Stimulated activated CD4-positive, alpha-beta T cell treated with anti-CD3 and anti-CD28 coated beads, Interleukin-1b, Interleukin-23, amount 100 ng/mL, for 4 hours (primary cell): Measurements from ENCODE around the gene CCSER1.

Experiments used
- DNase-seq, 2 donors: peaks; one replicate each; pipeline ENCODE4 v3.0.0-alpha.2; 2020; ENCODE audit warnings: low read depth in 2 of 2

CCSER1 gene

GRCh38 chr4:90127223-90127705, at the start of gene CCSER1:
Gene CCSER1, plus strand, starts transcription at chr4:90127394.
- peak in 1 of 2 donors; percentile 29 for DNase-seq

- DNase-seq, result no peak
Measured at GRCh38 chr4:90078440-90078839, 48.8 kb upstream of the CCSER1 start.

GRCh38 chr4:90080116-90080515, 47.1 kb upstream of the CCSER1 start:
- DNase-seq, result no peak

GRCh38 chr4:90081432-90082144, 45.6 kb upstream of the CCSER1 start:
- no peak for DNase-seq

DNA sequence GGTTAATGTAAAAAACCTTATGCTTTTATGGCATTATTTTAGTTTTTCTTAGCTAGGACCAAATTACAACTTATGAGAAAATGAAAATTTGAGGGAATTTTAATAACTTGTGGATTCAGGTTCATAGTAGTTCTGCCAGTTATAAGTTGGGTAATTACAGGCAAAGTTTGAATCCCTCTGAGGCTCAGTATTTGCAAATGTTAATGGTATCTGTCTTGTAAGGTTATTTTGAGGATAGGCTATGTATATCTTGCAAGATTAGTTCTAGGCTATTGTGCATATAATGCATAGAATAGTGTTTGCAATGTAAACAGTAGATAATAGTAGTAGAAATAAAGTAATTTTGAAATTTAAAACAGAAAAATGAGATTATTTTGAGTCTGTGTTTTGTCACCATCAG, 44.7 kb upstream of the CCSER1 start:
- DNase-seq, result no peak

DNA sequence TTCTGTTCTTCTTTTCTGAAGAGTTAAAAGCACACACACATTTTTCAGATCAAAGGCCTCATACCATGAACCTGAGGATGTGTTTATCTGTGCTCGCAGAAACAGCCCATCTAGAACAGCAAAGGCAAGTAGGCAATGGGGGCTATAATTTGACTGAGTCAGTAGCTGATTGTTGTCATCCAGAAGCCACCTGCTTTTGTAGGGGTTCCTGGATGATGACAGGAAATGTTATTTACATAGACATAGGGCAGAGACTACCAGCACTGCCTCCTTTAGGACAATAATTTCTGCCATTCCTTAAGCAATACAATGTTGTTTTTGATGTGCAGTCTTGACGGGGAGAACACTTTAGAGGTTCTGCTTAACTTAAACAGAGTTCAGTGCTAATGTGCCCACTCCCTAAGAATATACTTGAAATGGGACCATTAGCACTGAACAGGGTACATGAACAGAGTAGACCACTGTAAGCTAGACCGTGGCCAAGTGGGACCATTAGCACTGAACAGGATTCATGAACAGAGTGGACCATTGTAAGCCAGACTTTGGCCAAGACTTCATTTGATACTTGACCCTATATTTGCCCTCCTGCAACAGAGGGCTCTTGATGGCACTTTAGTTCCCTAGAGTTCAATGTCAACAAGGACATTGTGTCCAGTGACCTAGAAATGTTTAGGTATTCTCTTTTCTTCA, 42.8 kb upstream of the CCSER1 start:
- no peak for DNase-seq

DNA sequence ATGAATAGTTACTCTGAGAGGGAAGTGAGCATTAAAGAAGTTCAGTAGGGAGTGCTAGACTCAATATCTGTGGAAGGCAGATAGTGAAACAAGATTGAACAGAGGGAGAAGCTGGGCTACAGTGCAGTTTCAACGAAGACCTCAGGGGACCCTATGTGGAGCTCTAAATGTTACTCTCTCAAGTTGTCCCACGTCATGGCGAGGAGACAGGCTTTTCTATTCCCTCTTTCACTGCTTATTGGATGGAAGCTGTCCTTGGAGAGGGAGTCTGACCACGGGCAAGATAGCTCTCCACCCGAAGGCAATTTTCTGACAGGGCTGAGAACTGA, 42.3 kb upstream of the CCSER1 start:
- DNase-seq, result no peak

- DNase-seq, result no peak
Measured at GRCh38 chr4:90093526-90093925, 33.7 kb upstream of the CCSER1 start.

GRCh38 chr4:90095000-90095399, 32.2 kb upstream of the CCSER1 start:
- DNase-seq, result no peak

- DNase-seq, result no peak
Measured at GRCh38 chr4:90099812-90100211, 27.4 kb upstream of the CCSER1 start.

DNA sequence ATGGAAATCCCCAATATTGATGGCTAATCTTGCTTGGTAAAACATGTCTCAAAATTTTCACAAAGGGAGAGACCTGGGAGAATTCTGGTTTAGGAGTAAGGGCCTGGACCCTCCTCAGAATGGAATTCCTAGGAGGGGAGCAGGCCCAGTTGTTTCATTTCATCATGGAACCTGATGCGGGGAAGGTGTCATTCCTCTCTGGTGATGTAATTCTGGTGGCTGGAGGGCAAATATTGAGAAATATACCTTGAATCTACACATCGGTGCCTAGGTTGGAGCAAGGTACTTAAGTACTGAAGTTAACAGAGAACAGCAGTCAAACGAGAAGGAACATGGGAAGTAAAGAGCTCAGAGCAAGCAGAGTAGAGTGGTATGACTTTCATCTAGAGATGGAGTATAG, 23.2 kb upstream of the CCSER1 start:
- DNase-seq, result no peak

GRCh38 chr4:90105274-90105673, 21.9 kb upstream of the CCSER1 start:
- no peak for DNase-seq

DNA sequence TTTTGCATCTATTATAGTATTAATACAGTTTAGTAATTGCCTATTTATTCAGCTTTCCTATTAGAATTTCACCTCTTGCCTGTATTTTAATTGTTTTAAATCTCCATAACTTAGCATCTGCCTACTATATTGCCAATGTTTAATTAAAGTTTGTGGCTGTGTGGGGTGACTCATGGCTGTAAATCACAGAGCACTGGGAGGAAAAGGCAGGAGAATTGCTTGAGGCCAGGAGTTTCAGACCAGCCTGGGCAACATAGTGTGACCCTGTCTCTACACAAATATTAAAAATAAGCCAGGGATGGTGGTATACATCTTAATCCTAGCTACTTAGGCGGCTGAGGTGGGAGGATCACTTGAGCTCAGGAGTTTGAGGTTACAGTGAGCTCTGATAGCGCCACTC, 14.5 kb upstream of the CCSER1 start:
- no peak for DNase-seq

- no peak for DNase-seq
Measured at GRCh38 chr4:90113881-90114457, 13.2 kb upstream of the CCSER1 start.

DNA sequence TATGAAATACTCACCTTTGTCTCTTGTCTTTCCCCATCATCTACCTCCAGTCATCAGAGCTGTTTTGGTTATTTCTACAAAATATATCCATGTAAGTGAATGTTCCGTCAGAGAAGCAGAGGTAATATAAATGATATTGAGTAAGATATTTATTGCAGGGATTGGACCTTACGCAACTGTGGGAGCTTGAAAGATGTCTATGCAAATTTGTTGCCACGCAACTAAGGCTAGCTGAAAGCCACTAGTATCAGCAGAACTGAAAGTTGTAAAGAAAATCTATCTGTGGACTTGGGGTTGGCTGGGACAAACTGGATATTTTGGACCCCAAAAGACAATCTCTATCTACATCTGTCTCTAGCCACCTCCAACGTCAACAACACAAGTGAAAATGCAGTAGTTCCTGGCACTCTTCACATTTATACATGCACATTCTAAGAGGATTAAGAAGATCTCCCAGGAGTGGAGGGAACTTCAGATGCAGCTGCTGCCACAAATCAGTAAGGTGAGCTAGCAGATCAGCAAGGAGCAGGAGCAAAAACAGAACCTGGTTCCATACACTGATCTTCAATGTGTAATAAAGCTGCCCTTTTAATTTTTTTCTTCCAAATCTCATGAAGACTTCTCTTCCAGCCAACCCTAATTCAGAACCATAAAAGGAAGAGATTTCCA, 8.5 kb upstream of the CCSER1 start:
- DNase-seq, result no peak

- DNase-seq, result no peak
Measured at GRCh38 chr4:90120037-90120436, 7.2 kb upstream of the CCSER1 start.

GRCh38 chr4:90120815-90121214, 6.4 kb upstream of the CCSER1 start:
- DNase-seq, result no peak

DNA sequence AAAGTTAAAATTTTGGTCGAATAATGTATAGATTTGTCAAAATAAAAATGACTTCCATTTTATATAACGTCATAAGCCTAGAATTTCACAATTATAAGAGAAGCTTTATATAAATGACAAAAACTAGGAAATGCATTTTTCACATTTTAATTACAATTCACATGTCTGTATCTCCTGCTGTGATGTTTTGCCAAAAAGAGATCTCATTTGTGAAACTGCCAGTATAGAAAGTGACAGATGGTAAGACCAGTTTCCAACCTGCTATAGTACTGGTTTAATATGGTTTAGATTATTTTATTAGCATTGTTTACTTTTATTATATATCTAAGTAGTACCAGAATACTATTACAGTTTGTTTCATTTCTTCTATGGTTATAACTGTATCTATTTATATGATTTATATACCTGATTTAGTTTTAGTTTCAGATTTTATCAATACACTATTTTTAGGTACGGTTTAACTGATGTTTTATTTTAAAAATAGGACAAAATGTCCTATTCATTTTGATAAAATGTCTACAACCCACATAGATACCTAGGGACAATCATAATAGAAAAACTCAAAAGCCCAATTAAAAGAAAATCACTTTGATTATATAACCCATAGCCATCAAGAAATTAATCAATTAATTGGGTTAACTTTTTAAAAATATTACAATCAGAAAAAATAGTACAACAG, 5.4 kb upstream of the CCSER1 start:
- DNase-seq, result no peak

DNA sequence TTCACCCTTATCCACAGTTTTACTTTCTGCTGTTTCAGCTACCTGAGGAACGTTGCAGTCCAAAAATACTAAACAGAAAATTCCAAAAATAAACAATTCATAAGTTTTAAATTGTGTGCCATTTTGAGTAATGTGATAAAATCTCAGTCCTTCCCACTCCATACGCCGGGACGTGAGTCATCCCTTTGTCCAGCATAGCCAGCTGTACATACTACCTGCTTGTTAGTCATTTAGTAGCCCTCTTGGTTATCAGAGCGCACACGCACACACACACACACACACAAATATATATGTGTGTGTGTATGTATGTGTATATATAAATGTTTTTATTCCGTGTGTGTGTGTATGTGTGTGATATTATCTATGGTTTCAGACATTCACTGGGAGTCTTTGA, 4.8 kb upstream of the CCSER1 start:
- no peak for DNase-seq

DNA sequence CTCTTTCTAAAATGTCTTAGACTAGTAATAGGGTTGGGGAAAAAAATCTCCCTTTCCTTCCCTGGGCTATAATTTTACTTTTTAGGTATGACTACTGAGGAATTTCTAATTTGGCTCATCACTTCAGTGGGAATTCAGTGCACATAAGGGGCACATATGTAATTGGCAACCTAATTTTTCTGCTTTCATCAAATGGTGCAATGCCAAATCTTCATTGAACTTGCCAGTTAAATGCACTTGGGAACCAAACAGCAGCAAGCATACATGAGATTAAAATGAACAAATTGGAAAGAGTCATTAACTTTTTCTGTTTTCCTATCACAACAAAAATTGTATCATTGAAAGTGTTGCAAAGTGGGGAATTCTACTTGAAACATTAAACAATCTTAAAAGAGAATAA, 2.9 kb upstream of the CCSER1 start:
- no peak for DNase-seq

DNA sequence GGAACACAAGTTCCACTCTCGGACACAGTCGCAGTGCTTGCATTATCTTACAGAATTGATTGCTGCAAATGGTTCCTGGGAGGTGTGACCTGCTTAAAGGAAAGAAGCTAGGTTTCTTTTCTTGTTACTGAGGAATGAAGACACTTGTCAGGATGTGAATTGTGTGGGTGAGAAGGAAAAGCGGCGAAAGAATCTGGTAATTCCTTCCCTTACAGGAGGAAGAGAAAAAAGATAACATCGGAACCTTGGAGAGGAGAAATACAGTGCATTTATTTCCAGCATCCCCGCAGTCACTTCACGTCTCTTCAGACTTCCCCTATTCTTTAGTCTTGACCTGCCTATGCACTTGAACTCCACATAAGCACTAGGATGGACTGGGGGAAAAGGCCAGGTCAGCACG, 389 bp upstream of the CCSER1 start:
- no peak for DNase-seq

DNA sequence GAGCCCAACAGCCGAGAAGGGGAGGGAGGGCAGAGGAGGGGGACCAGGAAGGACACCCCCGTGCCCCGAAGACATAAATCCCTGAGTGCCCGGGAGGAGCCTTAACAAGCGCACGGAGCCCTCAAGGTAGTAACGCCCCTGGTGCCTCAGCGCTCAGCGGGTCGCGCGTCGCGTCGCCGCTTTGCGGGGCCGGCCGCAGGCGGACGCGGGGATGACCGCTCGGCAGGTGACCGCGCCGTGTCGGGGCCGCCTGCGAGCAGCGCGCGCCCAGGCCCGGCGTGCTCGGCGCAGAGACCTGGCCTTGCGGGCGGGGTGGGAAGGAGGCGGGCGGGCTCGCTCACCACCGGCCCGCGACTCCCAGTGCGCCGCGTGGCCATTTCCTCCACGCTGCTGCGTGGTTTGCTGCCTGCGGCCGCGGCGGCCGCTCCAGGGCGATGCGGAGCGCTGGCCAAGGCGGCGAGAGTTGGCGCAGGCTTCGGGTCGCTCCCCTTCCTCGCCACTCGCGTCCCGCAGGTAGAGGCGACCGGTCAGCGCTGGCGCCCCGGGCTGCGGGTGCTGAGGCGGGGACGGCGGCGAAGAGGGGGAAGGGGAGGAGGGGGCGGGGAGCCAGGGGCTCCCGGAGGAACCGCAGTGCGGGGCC, 632 bp downstream of the CCSER1 start:
- no peak for DNase-seq
